SK-N-MC (cell line): ENCODE measurements around the gene TMEM109.

Source experiments
- EZH2 ChIP-seq: fragments of 200-600 bp; sonication (generic); IDR thresholded peaks from one replicate; pipeline ENCODE4 v1.6.1; 2017; ENCODE audit warnings: antibody characterized with exemption
- FOXP2 ChIP-seq: optimal IDR thresholded peaks from 2 replicates; pipeline ENCODE3; 2011; ENCODE audit warnings: mild to moderate bottlenecking, moderate library complexity; ENCODE audit not compliant: insufficient read depth; ENCODE audit errors: extremely low read length, control extremely low read depth
- POLR2AphosphoS5 ChIP-seq: IDR thresholded peaks from 2 replicates; pipeline ENCODE4 v1.6.1; 2012; ENCODE audit warnings: mild to moderate bottlenecking, low read depth, low read length, borderline replicate concordance

- no peak for TF ChIP-seq POLR2AphosphoS5
- TF ChIP-seq EZH2, result no peak
- TF ChIP-seq FOXP2, result no peak
Observed at GRCh38 chr11:60947700-60948099, 33.7 kb downstream of the TMEM109 start.
